Gastroesophageal sphincter (tissue), 4 donors: ENCODE measurements around the gene IGSF23. TPM values are rescaled to one million over a fixed set of nuclear protein-coding genes. Genes with fewer than 3 reads are reported as not detected.

Experiments used
- ATAC-seq: fragments of 150-250 bp; one replicate; pipeline ENCODE4 v1.9.1; 2016; ENCODE audit warnings: mild to moderate bottlenecking, moderate library complexity
- H3K27ac ChIP-seq, 4 donors: fragments of 200-600 bp; sonication (generic) in 3 of 4; 1 replicate in 3 of 4; 2 replicates in 1 of 4; pipeline ENCODE4 v1.5.1; 2016 to 2019
- H3K27me3 ChIP-seq: fragments of 200-600 bp; sonication (generic); one replicate; pipeline ENCODE4 v1.5.1; 2019
- H3K36me3 ChIP-seq, 2 donors: fragments of 200-600 bp; sonication (generic); one replicate each; pipeline ENCODE4 v1.5.1; 2019; ENCODE audit warnings: control low read depth in 1 of 2
- H3K4me1 ChIP-seq, 3 donors: fragments of 200-600 bp; sonication (generic); 1 replicate in 2 of 3; 2 replicates in 1 of 3; pipeline ENCODE4 v1.5.1; 2016 to 2019; ENCODE audit warnings: control low read depth in 2 of 3
- H3K4me3 ChIP-seq, 2 donors: fragments of 200-600 bp; sonication (generic); one replicate each; pipeline ENCODE4 v1.5.1; 2019; ENCODE audit warnings: mild to moderate bottlenecking in 1 of 2, moderate library complexity in 1 of 2
- H3K9me3 ChIP-seq, 3 donors: fragments of 200-600 bp; sonication (generic); one replicate each; pipeline ENCODE4 v1.5.1; 2017 to 2019; ENCODE audit warnings: control low read depth in 2 of 3
- EP300 ChIP-seq: sonication (generic); formaldehyde crosslinking; IDR thresholded peaks from one replicate; pipeline ENCODE4 v1.6.1; 2017; ENCODE audit warnings: antibody characterized with exemption, mild to moderate bottlenecking
- POLR2A ChIP-seq, 2 donors: fragments of 450-650 bp; IDR thresholded peaks; one replicate each; pipeline ENCODE4 v1.6.1; 2017; ENCODE audit warnings: antibody characterized with exemption in 2 of 2, mild to moderate bottlenecking in 2 of 2, moderate library complexity in 1 of 2
- POLR2AphosphoS5 ChIP-seq: sonication (generic); formaldehyde crosslinking; IDR thresholded peaks from one replicate; pipeline ENCODE4 v1.6.1; 2017; ENCODE audit warnings: antibody characterized with exemption
- WGBS, 2 donors: methylation state at CpG; one replicate each; pipeline ENCODE4 v1.1.5; 2018; ENCODE audit warnings: low coverage in 1 of 2; 5-methylcytosine and 5-hydroxymethylcytosine counted together
- total RNA-seq, 4 donors: library from RNA; depleted of rRNA; stranded (reverse); fragments of >200 nt; gene quantifications; one replicate each; pipeline ENCODE4 v1.1.0, GENCODE V29; 2016
- TF ChIP-seq, protein P1 (sequence below), 4 experiments: fragments of 200-600 bp in 2 of 4; fragments of 450-650 bp in 2 of 4; sonication (generic) in 1 of 4; IDR thresholded peaks; one replicate each; pipeline ENCODE4 v1.5.1; 2017 to 2019; ENCODE audit warnings: antibody characterized with exemption in 4 of 4, mild to moderate bottlenecking in 2 of 4, moderate library complexity in 2 of 4

The IGSF23 gene
- total RNA-seq, 4 donors from 2014 or later, result not detected

DNA sequence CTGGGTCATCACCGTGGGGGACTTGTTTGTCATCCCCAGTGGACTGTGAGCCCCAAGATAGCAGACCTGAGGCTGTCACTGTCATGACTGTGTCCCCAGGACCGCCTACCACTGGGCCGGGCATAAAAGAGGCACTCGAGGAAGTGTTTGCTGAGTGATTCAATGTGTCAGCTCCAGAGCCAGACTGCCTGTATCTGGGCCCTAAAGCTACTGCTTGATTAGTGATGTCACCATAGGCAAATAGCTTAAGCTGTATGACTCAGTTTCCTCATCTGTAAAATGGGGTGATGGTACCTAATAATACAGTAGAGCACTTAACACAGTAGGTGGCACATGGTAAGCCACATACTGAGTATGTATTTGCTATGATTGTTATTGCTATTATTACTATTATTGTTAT, 46.7 kb downstream of the IGSF23 start:
- Histone ChIP-seq H3K4me1 (peaks cover 0 to 5% (median 0%) of the 10 kb centered on the region in 3 donors), H3K27ac (no peak overlapping the region), H3K36me3 (peaks cover 0 to 83% of the 10 kb centered on the region in 2 donors), H3K9me3 (no peaks in the 10 kb centered on the region), H3K4me3 (no peak overlapping the region), H3K27me3 (no peaks in the 10 kb centered on the region)
- TF ChIP-seq, protein P1, sequence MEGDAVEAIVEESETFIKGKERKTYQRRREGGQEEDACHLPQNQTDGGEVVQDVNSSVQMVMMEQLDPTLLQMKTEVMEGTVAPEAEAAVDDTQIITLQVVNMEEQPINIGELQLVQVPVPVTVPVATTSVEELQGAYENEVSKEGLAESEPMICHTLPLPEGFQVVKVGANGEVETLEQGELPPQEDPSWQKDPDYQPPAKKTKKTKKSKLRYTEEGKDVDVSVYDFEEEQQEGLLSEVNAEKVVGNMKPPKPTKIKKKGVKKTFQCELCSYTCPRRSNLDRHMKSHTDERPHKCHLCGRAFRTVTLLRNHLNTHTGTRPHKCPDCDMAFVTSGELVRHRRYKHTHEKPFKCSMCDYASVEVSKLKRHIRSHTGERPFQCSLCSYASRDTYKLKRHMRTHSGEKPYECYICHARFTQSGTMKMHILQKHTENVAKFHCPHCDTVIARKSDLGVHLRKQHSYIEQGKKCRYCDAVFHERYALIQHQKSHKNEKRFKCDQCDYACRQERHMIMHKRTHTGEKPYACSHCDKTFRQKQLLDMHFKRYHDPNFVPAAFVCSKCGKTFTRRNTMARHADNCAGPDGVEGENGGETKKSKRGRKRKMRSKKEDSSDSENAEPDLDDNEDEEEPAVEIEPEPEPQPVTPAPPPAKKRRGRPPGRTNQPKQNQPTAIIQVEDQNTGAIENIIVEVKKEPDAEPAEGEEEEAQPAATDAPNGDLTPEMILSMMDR (IDR thresholded peaks at IDR 0.05), result no peak
- TF ChIP-seq POLR2A (IDR thresholded peaks at IDR 0.05), result no peak
- TF ChIP-seq POLR2AphosphoS5, result no peak
- no peak for TF ChIP-seq EP300
- WGBS, 2 donors, result 100% methylated on average over 1 of the region's 4 CpGs; no CpG with 5 or more reads in 1 of the 2 donors
- no peak for ATAC-seq

DNA sequence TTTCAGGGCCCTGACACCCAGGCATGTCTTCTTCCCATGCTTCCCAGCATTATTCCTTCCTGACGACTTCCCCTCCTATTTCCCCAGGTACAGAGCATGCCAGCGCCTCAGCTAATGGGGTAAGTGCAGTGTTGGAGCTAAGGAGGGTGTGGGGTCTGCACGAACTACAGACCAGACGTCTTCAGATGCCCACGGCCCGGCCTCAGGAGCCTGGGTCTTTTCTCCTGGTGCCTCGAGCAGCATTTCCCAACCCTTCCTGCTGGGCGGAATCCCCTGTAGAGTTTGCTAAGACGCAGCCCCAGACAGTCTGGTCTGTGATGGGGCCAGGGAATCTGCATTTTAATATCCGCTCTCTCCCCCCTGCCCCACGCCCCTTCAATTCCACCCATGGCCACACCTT, 47.8 kb downstream of the IGSF23 start:
- Histone ChIP-seq H3K9me3 (no peaks in the 10 kb centered on the region), H3K4me3 (no peak overlapping the region), H3K4me1 (peaks cover 0 to 5% (median 0%) of the 10 kb centered on the region in 3 donors), H3K27ac (no peak overlapping the region), H3K27me3 (no peaks in the 10 kb centered on the region), H3K36me3 (peaks cover 0 to 72% of the 10 kb centered on the region in 2 donors)
- 81 to 100% methylated on average over 1 to 2 of the region's 11 CpGs for WGBS, 2 donors
- TF ChIP-seq EP300 (no peak), POLR2A (IDR thresholded peaks at IDR 0.05) (no peak), POLR2AphosphoS5 (no peak)
- TF ChIP-seq, protein P1 (IDR thresholded peaks at IDR 0.05), result no peak
- ATAC-seq, result no peak

GRCh38 chr19:44661904-44662303, 48.5 kb downstream of the IGSF23 start:
- no peak overlapping the region for H3K27ac ChIP-seq
- peaks cover 0 to 5% (median 0%) of the 10 kb centered on the region in 3 donors for H3K4me1 ChIP-seq
- WGBS, 2 donors, result 69% methylated on average over 5 of the region's 7 CpGs; no CpG with 5 or more reads in 1 of the 2 donors
- ATAC-seq, result no peak
- no peak overlapping the region for H3K4me3 ChIP-seq
- TF ChIP-seq, protein P1 (IDR thresholded peaks at IDR 0.05), result no peak
- no peak for TF ChIP-seq EP300
- no peak for TF ChIP-seq POLR2A (IDR thresholded peaks at IDR 0.05)
- no peak for TF ChIP-seq POLR2AphosphoS5
- no peaks in the 10 kb centered on the region for H3K9me3 ChIP-seq
- no peaks in the 10 kb centered on the region for H3K27me3 ChIP-seq
- peaks cover 0 to 65% of the 10 kb centered on the region in 2 donors for H3K36me3 ChIP-seq

DNA sequence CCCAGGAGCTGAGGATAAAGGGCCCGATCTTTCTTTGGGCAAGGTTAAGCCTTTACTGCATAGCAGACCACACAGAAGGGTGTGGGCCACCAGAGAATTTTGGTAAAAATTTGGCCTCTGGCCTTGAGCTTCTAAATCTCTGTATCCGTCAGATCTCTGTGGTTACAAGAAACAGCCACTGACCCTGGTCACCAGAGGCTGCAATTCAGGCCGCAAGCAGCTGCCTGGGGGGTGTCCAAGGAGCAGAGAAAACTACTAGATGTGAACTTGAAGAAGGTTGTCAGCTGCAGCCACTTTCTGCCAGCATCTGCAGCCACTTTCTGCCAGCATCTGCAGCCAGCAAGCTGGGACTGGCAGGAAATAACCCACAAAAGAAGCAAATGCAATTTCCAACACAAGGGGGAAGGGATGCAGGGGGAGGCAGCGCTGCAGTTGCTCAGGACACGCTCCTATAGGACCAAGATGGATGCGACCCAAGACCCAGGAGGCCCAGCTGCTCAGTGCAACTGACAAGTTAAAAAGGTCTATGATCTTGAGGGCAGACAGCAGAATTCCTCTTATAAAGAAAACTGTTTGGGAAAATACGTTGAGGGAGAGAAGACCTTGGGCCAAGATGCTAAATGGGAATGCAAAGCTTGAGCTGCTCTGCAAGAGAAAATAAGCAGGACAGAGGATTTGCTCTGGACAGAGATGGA, 49.5 kb downstream of the IGSF23 start:
- no peaks in the 10 kb centered on the region for H3K9me3 ChIP-seq
- H3K36me3 ChIP-seq, result peaks cover 0 to 59% of the 10 kb centered on the region in 2 donors
- no peaks in the 10 kb centered on the region for H3K4me1 ChIP-seq
- no peak overlapping the region for H3K4me3 ChIP-seq
- ATAC-seq, result no peak
- WGBS, 2 donors, result 46 to 57% methylated on average over 4 to 5 of the region's 7 CpGs
- no peaks in the 10 kb centered on the region for H3K27me3 ChIP-seq
- TF ChIP-seq, protein P1 (IDR thresholded peaks at IDR 0.05), result no peak
- TF ChIP-seq POLR2A (IDR thresholded peaks at IDR 0.05) (no peak), POLR2AphosphoS5 (no peak), EP300 (no peak)
- H3K27ac ChIP-seq, result no peak overlapping the region

DNA sequence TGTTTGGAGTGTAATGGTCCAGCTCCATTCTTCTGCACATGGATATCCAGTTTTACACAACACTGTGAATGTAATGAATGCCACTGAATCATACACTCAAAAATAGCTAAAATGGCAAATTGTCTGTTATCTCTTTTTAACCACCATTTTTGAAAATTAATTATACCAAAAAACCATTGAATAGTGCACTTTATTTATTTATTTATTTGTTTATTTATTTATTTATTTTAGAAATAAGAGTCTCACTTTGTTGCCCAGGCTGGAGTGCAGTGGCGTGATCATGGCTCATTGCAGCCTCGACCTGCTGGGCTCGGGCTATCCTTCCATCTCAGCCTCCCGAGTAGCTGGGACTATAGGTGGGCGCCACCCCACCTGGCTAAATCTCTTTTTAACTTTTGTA, 50.6 kb downstream of the IGSF23 start:
- Histone ChIP-seq H3K27ac (no peak overlapping the region), H3K4me3 (no peak overlapping the region), H3K36me3 (peaks cover 0 to 48% of the 10 kb centered on the region in 2 donors), H3K9me3 (no peaks in the 10 kb centered on the region), H3K27me3 (no peaks in the 10 kb centered on the region), H3K4me1 (no peaks in the 10 kb centered on the region)
- TF ChIP-seq EP300 (no peak), POLR2AphosphoS5 (no peak), POLR2A (IDR thresholded peaks at IDR 0.05) (no peak)
- TF ChIP-seq, protein P1 (IDR thresholded peaks at IDR 0.05), result no peak
- 93% methylated on average over 5 of the region's 5 CpGs; no CpG with 5 or more reads in 1 of the 2 donors for WGBS, 2 donors
- ATAC-seq, result no peak
